HepG2 (cell line): ENCODE measurements around the gene TNFSF13. TPM values are rescaled to one million over a fixed set of nuclear protein-coding genes. Genes with fewer than 3 reads are reported as not detected.

ENCODE experiments used
- ZBTB40 ChIP-seq, 2 experiments: fragments of 450-650 bp in 1 of 2; sonication (generic) in 1 of 2; formaldehyde crosslinking in 1 of 2; IDR thresholded peaks; 2 replicates each; pipeline versions ENCODE4 v1.6.1 to v1.8.0; 2016 to 2022; ENCODE audit warnings: antibody characterized with exemption in 1 of 2, mild to moderate bottlenecking in 1 of 2, missing genetic modification reagents in 1 of 2
- polyA plus RNA-seq, 8 experiments: library from polyadenylated mRNA; depleted of rRNA in 3 of 8; stranded (reverse) in 7 of 8; unstranded in 1 of 8; fragments of >200 nt; fragmentation: Illumina TruSeq in 4 of 8; extraction: Trizol in 4 of 8; gene quantifications; 2 replicates each; pipeline versions ENCODE4 v1.2.1 to v1.2.3, GENCODE V29; 2011 to 2016; ENCODE audit warnings: low read depth in 4 of 8, missing spikeins in 1 of 8, mixed read lengths in 1 of 8; ENCODE audit not compliant: insufficient read depth in 1 of 8
- total RNA-seq, 5 experiments: library from RNA; depleted of rRNA; stranded (reverse); fragments of >200 nt; fragmentation: Illumina TruSeq; extraction: Trizol; gene quantifications; 2 replicates each; pipeline ENCODE4 v1.2.3, GENCODE V29; 2016; ENCODE audit warnings: low read depth in 1 of 5

Gene TNFSF13
- total and polyA plus RNA-seq, 2 of the 13 experiments (the other 11 are each of a cell fraction or from before 2014, with no cell fraction given) = 2.5 to 3.3 TPM

GRCh38 chr17:7557147-7557764, 1.3 kb upstream of the TNFSF13 start (continued):
- TF ChIP-seq ZBTB40 (IDR thresholded peaks at IDR 0.05) (no peak), ZBTB40 (CRISPR knock-in tag; IDR thresholded peaks at IDR 0.05) (no peak)
- TF ChIP-seq, all 625 proteins: peak for 72
